AG04449 (cell line): ENCODE measurements around the gene BACH2.
"Not testable (repeated sequence)": the region's sequence is repeated elsewhere in the genome, so short reads cannot be mapped to it uniquely, and the experiment has no call there.

Experiments
- CTCF ChIA-PET: fragments of 350-600 bp; formaldehyde crosslinking; extraction: SDS; loops from one replicate; lab custom pipeline; 2021; ENCODE audit warnings: antibody characterized with exemption; lab: Yijun Ruan, JAX
- POLR2A ChIA-PET: fragments of 400-600, 350-600 bp; formaldehyde crosslinking; extraction: SDS; loops from one replicate; lab custom pipeline; 2020; ENCODE audit warnings: antibody characterized with exemption, inconsistent platforms; lab: Yijun Ruan, JAX
- DNase-seq: peaks from one replicate; pipeline ENCODE4 v3.0.0-alpha.2; 2010; ENCODE audit warnings: low read depth, low spot score
- H3K4me3 ChIP-seq: 2 replicates; pipeline ENCODE4 v1.5.1; 2011; ENCODE audit warnings: low read depth, mild to moderate bottlenecking, control low read depth, low read length
- CTCF ChIP-seq: IDR thresholded peaks from one replicate; pipeline ENCODE4 v1.5.1; 2011; ENCODE audit warnings: mild to moderate bottlenecking, moderate library complexity, low read length, control low read depth, inconsistent platforms; ENCODE audit not compliant: insufficient read depth; ENCODE audit errors: missing control alignments

The BACH2 gene

GRCh38 chr6:90214461-90214860 lies 82.2 kb downstream of the BACH2 start:
- no peak overlapping the region for H3K4me3 ChIP-seq
- no peak for DNase-seq
- TF ChIP-seq CTCF, result no peak
- ChIA-PET POLR2A (no interaction called here), CTCF (interaction anchor here (2.3 kb wide), 1 partner anchor 35 kb away, joined by 11 read pairs; no protein-coding TSS in a partner anchor)

GRCh38 chr6:90212274-90212673 lies 84.4 kb downstream of the BACH2 start:
- no peak overlapping the region for H3K4me3 ChIP-seq
- CTCF ChIA-PET, result no interaction called here
- POLR2A ChIA-PET, result no interaction called here
- no peak for TF ChIP-seq CTCF
- no peak for DNase-seq

- CTCF ChIA-PET, result interaction anchor here (1.1 to 1.7 kb wide), 2 partner anchors 32 to 184 kb away, joined by 3 to 7 read pairs; no protein-coding TSS in a partner anchor
- POLR2A ChIA-PET, result no interaction called here
- no peak for TF ChIP-seq CTCF
- no peak for DNase-seq
- no peak overlapping the region for H3K4me3 ChIP-seq
Observed at GRCh38 chr6:90209527-90209926, 87.1 kb downstream of the BACH2 start.

GRCh38 chr6:90208690-90209089 lies 88.0 kb downstream of the BACH2 start:
- DNase-seq, H3K4me3 ChIP-seq, POLR2A ChIA-PET: not testable (repeated sequence)
- CTCF ChIA-PET, result interaction anchor here (1.7 kb wide), 1 partner anchor 185 kb away, joined by 7 read pairs; no protein-coding TSS in a partner anchor

- H3K4me3 ChIP-seq, result no peak overlapping the region
- POLR2A ChIA-PET, result interaction anchor here (0.6 kb wide), 1 partner anchor 15 kb away, joined by 3 read pairs; no protein-coding TSS in a partner anchor
- TF ChIP-seq CTCF, result no peak
- no peak for DNase-seq
- CTCF ChIA-PET, result interaction anchor here (0.9 to 1.4 kb wide), 3 partner anchors 13 to 264 kb away, joined by 3 to 6 read pairs (median 3); no protein-coding TSS in a partner anchor
Observed at GRCh38 chr6:90204327-90205056, 92.2 kb downstream of the BACH2 start.

- ChIA-PET POLR2A (no interaction called here), CTCF (interaction anchor here (0.9 to 1.3 kb wide), 2 partner anchors 26 to 263 kb away, joined by 3 to 6 read pairs; no protein-coding TSS in a partner anchor)
- TF ChIP-seq CTCF, result no peak
- H3K4me3 ChIP-seq, result no peak overlapping the region
- no peak for DNase-seq
Observed at GRCh38 chr6:90203672-90204071, 93.0 kb downstream of the BACH2 start.
